ENCODE measurements around the gene LRP6.
"Not testable (repeated sequence)": the region's sequence is repeated elsewhere in the genome, so short reads cannot be mapped to it uniquely, and the experiment has no call there.

The LRP6 gene

DNA sequence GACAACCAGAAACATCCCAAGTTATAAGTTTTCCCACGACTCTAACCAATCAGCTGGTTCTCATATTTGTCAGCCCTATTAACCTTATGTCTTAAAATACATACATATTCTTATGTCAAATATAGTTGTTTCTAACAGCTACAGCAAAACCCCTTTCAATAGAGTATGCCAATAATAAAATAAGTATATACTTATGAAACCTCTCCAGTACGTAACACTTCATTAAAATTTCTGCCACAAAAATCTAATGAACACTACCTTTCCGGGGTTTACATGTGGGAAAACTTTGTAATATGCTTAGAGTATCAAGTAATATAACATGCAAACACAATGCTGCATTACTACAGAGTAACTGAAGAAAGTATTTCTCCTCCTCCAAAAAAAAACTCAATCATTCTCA lies 1.8 kb downstream of the LRP6 start:
- DNase-seq, result no peak

DNA sequence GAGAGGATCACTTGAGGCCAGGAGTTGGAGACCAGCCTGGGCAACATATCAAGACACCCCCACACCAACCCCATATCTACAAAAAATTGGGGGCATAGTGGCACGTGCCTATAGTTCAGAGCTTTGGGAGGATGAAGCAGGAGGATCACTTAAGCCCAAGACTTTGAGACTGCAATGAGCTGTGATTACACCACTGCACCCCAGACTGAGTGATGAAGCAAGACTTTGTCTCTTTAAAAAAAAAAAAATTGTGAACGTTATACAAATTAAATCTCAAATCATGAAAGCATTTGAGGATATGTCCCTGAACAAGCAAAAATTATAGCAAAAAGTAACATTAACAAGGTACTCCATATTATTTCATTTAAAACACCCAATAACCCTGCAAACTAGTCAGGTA lies 2.9 kb downstream of the LRP6 start:
- DNase-seq, result no peak

DNA sequence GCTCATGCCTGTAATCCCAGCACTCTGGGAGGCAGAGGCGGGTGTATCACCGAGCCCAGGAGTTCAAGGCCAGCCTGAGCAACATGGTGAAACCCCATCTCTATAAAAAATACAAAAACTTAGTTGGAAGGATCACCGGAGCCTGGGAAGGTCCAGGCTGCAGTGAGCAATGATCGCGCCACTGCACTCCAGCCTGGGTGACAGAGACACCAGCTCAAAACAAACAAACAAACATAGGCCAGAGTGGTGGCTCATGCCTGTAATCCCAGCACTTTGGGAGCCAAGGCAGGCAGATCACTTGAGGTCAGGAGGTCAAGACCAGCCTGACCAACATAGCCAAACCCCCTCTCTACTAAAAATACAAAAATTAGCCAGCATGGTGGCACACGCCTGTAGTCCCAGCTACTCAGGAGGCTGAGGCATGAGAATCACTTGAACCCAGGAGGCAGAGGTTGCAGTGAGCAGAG lies 10.5 kb downstream of the LRP6 start:
- DNase-seq, result not testable (repeated sequence)

DNA sequence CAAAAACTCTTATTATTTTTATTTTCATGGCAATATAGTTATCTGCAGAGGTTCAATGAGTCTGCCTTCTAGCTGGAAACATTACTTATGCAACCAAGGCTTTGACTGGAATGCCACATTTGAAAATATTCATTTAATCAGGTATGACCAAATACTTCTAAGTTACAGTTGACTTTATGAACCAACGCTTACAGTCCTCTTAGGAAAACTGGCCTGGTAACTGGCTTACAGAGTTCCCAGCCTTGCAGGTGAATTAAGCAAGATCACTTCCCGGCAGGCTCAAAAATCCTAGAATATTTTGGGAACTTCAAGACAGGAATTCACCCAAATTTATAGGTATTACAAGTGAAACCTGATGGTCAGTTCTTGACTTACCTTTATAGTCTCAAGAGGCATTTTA lies 12.3 kb downstream of the LRP6 start:
- DNase-seq, result no peak

DNA sequence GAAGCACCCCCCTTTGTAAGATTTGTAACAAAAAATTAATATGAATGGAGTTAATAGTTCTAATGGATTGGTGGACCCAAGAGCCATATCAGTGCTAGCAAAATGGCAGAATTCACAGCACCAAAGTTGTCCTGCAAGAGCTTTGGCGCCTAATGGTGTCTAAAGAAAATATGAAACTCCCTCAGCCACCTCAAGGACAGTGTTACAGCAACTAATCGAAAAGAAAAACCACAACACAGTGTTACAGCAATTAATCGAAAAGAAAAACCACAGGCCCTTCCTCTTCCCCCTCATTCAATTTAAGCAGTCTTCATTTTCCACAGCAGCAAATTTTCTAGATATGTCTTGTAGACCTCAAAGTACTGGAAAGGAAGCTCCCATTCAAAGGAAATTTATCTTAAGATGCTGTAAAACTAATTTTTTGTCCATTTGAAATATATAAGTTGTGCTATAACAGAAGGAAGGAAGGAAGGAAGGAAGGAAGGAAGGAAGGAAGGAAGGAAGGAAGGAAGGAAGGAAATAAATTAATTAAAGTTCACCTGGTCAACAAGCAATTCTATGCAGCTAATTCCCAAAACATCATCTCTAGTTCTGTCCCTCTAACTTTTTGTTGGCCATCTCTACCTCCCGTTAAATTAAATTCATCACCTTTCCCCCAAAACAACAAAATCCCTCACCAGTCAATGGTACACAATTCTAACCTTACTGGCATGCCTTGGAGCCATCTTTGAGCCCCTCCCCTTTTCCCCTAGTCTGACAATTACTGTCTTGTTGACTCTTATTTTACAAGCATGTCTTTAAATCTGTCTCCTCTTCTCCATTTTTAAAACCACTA lies 17.4 kb downstream of the LRP6 start:
- no peak for DNase-seq

DNA sequence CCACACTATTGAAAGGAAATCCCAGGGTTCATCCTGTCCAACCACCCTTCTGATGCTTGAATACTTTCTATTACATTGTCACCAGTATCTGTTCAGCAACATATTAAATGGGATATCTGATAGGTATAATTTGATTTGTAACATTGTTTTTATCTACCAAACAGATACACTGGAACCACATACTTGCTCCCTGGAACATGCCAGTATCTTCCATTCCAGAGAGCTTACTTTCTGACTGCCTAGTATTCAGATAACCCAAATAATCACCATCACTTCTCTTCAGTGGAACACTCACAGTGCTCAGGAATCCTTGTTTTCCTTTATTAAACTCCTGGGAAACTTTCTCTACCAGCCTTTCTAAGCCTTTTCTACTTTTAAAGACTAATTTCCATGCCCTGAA lies 19.3 kb downstream of the LRP6 start:
- DNase-seq, result no peak

DNA sequence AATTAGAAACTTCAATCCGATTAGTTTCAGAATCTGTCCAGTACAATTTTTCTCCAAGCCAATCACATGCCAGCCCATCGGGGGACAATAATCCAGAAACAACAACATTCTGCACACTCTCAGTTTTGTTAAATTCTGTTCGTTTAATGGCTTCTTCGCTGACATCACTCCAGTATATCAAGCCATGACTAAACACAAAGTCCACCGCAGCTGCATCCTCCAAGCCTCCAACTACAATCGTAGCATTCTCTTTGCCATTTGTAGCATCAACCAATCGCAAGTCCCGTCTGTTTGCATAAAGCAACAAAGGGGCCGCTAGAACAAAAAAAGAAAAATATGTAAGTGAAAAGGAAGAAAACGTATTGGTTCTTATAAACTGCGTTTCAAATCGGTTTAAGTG lies 22.5 kb downstream of the LRP6 start:
- no peak for DNase-seq

DNA sequence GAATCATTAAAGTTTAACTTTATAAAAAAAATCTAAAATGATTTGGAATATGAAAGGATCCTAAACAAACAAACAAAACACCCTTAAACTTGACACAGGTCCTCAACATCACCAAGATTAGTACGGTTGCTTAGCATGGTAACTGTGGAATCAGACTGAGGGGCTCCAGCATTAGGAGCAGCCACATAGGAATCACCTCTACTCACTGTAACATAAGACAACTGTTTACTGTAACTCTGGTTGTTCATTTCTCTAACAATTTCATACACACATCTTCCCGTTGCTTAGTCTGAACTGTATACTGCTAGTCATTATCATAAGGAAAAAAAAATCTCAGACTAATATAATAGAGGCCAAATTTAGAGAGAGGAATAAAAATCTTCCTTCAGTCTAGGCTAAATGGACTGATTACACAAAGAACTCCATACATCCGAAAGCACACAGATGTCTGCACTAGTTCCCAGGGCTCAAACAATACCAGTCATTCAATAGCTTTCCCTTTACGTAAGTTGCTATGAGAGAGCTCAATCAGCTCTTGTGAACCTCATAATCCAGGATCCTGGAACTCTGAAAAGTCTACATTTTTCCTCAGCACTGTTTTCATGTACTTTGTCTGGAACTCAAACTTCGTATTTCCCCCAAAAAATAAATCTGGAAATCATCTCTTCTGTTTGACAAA lies 26.0 kb downstream of the LRP6 start:
- DNase-seq, result no peak

DNA sequence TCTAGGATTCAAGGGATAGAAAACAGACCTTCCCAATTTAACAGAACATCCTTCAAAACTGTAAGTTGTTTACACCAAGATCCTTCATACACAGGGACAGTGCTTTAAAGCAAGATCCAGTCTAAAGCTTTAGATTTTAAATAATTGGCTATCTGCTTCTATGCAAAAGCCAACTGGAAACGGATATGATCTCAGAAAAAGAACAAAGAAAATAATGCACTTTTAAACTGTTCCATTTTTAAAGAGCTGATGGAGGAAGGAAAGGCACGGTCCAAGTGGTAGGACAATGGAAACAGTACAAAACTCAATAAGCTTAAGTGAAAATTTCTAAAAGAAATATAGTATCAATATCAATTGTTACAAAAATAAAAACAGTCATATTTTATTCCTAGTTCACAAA lies 27.7 kb downstream of the LRP6 start:
- DNase-seq, result no peak

DNA sequence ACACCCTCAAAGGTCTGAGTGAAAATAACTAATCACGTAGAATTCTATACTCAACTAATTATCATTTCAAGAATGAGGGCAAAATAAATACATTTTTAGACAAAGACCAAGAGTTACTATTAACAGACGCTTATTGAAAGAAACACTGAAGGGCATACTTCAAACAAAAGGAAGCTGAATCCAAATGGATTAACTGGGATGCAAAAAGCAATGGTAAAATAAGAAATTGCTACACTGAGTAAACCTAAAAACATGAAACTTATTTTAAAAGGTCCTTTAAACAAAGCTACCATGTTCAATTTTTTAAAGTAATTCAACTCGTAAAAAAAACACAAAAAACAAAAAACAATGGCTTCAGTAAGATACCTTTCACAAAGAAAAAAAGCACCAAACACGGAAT lies 28.2 kb downstream of the LRP6 start:
- no peak for DNase-seq

DNA sequence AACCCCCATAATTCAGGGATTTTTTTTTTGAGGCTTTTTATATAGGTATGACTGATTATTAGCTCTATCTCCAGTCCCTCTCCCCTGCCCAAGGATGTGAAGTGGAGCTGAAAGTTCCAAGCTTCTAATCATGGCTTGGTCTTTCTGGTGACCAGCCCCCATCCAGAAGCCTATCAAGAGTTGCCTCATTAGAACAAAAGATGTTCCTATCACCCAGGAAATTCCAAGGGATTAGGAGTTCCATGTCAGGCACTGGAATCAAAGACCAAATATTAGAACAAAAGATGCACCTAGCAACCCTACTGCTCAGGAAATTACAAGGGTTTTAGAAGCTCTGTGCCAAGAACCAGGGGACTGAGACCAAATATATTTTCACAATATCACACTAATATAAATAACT lies 29.9 kb downstream of the LRP6 start:
- no peak for DNase-seq

DNA sequence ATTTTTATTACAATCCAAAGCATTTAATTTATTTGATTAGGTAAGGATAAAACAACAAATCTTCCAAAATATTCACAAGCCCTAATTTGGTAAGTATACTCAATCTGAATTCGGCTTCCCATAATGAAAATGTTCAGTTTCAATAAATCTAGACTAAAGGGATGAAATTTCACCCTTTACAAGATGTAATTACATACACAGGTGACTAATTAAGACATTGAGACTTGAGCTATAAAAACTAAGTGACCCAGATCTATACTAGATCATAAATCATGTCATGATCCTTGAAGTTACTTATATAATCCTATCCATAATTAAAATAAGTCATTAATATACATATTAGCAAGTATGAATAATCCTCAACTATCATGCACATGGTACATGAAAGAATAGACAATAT lies 36.6 kb downstream of the LRP6 start:
- no peak for DNase-seq

DNA sequence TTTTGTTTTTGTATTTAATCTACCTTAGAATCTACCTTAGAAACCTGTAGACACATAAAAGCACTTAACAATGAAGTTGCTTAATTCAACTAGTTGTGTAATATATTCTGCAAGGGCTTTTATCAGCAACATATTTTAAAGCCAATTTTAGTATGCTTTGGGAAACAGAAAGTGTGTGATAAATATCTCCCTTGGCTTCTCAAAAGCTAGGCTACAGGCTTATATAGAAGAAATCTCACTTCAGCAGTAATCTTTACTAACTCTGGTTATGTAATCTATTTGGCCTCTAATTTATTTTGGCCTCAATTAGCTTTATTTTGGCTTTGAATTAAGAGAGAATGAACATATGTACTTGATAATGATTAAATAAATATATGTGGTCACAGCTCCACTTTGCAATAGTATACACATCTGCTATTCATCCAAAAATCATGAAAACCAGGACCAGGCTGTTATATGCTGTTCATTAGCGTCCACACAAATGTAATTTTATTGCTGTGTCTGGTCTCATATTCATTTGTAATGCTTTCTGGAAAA lies 37.2 kb downstream of the LRP6 start:
- DNase-seq, result no peak

DNA sequence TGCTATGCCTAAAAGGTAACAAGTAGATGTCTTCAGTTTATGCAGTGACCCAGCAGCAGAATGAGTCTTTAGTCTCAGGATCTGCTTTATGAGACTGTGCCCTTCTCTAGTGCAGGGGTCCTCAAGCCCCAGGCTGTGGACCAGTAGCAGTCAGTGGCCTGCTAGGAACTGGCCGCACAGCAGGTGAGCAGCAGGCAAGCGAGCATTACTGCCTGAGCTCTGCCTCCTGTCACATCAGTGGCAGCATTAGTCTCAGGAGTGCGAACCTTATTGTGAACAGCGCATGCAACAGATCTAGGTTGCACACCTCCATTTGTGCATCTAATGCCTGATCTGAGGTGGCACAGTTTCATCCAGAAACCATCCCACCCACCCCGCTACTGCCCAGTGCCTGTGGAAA lies 38.4 kb downstream of the LRP6 start:
- DNase-seq, result no peak

DNA sequence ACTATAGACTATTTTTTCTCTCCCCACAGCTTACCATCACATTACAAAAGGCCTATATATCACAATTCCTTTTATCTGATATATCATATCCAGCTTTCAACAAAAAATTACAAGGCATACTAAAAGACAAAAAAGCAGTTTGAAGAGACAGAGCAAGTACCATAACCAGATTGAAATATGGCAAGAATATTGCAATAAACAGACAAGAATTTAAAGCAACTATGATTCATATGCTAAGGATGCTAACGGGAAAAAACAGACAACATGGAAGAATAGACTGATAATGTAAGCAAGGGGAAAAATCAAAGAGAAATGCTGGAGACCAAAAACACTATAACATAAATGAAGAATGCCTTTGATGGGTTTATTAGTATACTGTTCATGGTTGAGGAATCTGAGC lies 40.7 kb downstream of the LRP6 start:
- no peak for DNase-seq

DNA sequence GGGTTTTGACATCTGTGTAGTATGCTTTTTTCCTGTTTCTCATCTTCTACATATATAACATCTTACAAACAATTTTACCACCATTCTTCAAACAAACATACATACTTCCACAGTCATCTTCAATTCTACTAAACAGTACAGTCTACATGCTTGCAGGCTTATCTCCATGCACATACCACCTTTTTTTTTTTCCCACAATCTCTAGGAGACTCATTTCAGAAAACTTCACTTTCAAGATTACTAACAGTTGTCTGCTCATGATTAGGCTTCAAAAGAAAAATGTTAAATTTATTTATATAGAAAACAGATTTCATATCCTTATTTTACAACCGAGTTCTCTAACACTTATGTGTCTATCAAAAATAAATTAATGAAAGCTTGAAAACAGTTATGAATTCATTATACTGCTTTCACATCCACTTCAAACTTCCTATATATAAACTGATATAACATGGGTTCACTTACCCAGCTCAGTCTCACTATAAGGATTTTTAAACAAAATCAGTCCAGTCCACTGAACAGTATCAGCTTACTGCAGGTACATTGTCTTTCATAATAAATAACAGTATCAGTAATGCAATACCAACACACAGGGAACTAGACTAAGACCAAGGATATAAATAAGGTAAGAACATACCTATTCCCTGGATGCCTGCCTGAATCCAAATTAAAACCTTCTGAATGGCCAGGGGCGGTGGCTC lies 42.5 kb downstream of the LRP6 start:
- DNase-seq, result no peak

DNA sequence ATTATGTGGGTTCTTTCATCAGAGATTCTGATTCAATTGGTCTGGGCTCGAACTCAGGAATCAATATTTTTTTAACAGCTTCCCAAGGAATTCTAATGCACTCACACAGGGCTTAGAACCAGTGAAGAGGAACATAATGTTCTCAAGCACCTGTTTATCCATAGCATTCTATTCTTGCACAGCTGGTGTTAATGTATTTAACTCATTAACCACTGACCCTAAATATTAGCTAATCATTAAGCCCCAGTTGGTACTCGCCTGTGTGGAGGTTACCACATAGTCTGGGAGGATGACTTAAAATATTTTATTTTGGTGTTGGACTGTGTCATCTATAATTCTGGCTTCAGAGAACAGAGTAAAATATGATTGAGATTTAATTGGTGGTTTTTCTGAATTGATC lies 45.3 kb downstream of the LRP6 start:
- no peak for DNase-seq

DNA sequence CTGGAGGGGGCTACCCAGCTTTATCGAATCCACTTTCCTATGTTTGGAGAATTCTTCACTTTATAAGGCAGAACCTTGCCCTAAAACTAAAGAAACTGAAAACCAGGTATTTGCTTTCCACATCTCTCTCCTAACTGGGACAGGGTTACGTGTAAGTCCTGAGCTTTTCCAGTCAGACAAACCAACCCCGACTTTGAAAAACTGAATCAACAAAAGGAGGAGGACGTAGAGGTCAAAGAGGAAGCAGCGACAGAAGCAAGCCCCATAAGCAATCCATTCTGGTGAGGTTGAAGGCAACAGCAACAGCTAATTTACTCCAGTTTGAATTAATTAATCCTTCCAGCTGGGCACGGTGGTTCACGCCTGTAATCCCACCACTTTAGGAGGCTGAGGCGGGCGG lies 47.2 kb downstream of the LRP6 start:
- DNase-seq, result no peak

DNA sequence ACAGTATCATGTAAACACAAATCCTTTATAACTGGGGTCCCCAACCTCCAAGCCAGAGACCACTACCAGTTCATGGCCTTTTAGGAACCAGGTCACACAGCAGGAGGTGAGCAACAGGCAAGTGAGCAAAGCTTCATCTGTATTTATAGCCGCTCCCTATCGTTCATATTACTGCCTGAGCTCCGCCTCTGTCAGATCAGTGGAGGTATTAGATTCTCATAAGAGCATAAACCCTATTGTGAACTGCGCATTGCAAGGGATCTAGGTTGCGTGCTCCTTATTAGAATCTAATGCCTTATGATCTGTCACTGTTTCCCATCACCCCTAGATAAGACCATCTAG lies 49.9 kb downstream of the LRP6 start:
- DNase-seq, result no peak

DNA sequence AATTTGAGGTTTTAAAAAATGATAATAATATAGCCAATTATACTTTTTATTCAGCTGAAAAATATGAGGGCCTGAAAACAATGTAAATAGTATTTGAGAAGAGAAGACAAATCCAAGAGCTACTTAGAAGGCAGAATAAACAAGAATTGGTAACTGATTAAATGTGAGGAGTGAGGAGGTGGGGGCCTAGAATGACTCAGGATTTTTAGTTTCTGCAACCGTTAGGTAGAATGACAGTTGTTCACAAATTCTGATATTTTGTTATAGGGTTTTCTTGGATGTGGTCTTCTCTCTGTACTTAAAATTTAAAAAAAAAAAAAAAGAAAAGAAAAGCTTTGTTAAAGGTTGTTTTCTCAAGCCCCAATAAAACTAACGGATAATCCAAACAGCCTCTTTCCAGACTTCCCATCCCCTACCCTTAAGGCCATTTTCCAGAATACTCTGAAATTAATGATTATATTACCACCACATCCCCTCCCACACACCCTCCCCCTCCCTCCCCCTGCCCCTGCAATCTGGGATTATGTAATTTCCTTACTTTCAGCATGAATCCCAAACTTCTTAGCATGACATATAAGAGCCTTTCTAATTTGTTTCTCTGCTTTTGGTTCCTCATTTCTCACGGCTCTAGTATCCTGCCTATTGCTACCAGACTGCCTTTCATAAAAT lies 50.4 kb downstream of the LRP6 start:
- no peak for DNase-seq

DNA sequence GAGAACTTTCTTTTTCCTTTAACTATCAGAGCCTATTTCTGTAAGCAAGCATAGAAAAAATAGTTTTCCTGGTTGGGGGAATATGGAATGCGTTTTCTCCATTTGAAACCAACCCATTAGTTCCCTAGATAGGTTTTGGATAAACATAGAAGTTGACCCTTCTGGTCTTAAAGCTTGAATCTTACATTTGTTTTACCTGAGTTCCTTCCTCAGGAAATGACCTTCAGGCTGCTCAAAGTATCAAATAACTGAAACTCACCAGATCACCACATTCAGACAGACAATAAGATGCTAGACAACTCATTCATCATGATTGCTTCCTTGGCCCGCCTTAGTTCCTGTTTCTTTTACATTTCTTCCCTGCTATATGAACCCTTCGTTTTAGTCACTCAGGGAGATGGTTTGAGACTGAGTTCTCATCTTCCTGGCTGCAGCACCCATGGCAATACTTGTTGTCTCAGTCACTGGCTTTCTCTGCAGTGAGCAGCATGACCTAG lies 52.2 kb downstream of the LRP6 start:
- no peak for DNase-seq

DNA sequence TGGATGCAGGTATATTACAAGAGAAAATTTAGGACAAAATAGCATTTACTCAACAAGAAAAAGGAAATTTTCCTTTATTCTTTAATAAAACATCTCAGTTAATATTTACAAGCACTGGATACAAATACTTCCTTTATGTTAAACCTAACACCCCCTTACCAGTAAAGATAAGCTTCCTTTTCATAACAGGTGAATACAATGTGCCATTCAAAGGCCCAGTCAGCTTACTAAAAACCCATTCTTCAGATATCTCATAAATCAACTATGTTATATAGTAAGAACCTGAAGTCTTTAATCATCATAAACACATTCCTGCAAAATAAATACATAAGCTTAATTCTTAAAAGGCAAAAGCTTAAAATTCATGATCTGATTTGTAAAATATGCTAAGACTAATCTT lies 52.6 kb downstream of the LRP6 start:
- no peak for DNase-seq

DNA sequence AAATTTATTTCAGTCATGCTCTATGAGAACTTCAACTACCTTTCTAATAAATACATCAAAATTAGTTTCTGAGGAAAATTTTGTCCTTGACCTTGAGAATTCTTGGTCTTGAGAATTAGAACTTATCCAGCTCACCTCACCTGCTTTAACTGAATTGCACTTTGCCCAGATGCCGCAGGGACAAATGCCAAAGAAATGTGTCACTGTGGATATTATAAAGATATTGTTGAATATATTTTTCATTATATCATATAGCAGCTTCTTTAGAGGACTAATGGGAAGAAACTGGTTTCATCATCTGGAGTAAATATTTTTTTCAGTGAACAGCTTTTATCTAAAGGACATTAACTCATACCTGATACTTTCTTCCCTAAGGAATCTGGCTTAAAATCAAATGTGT lies 54.1 kb downstream of the LRP6 start:
- DNase-seq, result no peak

Data from activated CD4-positive, CD25-positive, alpha-beta regulatory T cell treated with anti-CD3 and anti-CD28 coated beads, Interleukin-2, amount 50 U/mL, for 72 hours (primary cell).